AG09309 (cell line): ENCODE results near the gene BATF3.

Experiments
- DNase-seq: peaks from one replicate; pipeline ENCODE4 v3.0.0-alpha.2; 2010; ENCODE audit warnings: low read depth
- H3K4me3 ChIP-seq: 2 replicates; pipeline ENCODE4 v1.5.1; 2011; ENCODE audit warnings: mild to moderate bottlenecking, low read depth, low read length, moderate library complexity; ENCODE audit not compliant: control insufficient read depth
- TF ChIP-seq, protein P1 (sequence below): IDR thresholded peaks from 2 replicates; pipeline ENCODE4 v1.5.1; 2011; ENCODE audit warnings: mild to moderate bottlenecking, low read depth, low read length, inconsistent platforms; ENCODE audit not compliant: insufficient read depth, control insufficient read depth; ENCODE audit errors: missing control alignments

BATF3 gene

DNA sequence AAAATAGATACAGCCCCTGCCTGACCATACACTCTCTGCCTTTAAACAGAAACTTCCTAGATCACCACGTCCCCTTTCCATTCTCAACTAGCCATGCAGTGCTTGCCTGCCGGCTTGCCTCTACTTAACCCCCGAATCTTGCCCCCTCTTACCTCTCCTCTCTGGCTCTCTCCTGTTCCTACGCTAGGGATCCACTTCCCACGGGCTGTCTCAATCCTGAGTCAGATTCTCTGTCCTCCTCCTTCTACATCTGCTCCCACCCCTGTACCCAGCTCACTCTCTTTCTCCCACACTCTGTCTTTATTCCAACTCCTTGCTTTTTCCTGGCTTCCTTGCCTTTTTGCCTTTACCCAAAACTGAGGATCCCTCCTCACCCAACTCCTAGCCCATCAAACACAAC, 61.7 kb downstream of the BATF3 start:
- DNase-seq, result no peak
- no peak overlapping the region for H3K4me3 ChIP-seq
- TF ChIP-seq, protein P1, sequence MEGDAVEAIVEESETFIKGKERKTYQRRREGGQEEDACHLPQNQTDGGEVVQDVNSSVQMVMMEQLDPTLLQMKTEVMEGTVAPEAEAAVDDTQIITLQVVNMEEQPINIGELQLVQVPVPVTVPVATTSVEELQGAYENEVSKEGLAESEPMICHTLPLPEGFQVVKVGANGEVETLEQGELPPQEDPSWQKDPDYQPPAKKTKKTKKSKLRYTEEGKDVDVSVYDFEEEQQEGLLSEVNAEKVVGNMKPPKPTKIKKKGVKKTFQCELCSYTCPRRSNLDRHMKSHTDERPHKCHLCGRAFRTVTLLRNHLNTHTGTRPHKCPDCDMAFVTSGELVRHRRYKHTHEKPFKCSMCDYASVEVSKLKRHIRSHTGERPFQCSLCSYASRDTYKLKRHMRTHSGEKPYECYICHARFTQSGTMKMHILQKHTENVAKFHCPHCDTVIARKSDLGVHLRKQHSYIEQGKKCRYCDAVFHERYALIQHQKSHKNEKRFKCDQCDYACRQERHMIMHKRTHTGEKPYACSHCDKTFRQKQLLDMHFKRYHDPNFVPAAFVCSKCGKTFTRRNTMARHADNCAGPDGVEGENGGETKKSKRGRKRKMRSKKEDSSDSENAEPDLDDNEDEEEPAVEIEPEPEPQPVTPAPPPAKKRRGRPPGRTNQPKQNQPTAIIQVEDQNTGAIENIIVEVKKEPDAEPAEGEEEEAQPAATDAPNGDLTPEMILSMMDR, result no peak
